T47D (cell line): Measurements from ENCODE around the gene FBXO24.

ENCODE experiments used
- DNase-seq, 2 experiments: peaks; one replicate each; pipeline versions ENCODE4 v3.0.0 to v3.0.0-alpha.2; 2011 to 2012; ENCODE audit warnings: low read depth in 1 of 2, low spot score in 1 of 2
- JUND ChIP-seq: IDR thresholded peaks from 2 replicates; pipeline ENCODE4 v1.6.1; 2012; ENCODE audit warnings: low read depth
- in situ Hi-C: cut with HindIII; loops from 2 replicates; pipeline ENCODE4 v1.10.0; 2016; ENCODE audit warnings: low sequenced_read_pairs, low pct_unique_long_range_greater_than_20kb

FBXO24 gene

DNA sequence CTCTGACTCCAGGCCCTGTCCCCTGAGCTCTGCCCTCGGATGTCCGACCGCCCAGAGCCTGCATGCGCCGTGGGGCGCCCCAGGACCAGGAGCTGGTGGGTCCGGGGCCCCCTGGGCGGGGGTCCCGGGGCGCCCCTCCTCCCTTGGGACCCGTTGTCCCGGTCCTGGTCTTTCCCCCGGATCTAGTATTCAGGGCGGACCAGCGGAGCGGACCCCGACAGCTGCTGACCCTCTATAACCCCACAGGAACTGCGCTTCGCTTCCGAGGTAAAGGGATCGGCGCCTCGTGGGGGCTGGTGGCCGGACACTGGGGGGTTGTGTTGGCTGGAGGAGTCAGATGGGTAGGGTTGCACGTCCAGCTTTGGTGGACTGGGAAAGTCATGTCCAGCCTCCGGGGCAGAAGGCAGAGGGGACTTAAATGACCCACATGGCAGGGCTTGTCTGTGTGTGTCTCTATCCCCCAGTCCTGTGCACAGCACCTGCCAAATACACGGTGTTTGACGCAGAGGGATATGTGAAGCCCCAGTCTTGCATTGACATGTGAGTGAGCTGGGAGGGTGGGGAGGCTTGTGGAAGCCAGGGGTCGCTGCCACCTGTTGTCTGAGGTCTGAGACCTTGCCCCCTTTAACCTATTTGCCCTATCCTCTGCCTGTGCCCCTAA is 26.7 kb downstream of the FBXO24 start:
- in situ Hi-C loops = no loop called here
- DNase-seq = no peak
- TF ChIP-seq JUND = no peak

DNA sequence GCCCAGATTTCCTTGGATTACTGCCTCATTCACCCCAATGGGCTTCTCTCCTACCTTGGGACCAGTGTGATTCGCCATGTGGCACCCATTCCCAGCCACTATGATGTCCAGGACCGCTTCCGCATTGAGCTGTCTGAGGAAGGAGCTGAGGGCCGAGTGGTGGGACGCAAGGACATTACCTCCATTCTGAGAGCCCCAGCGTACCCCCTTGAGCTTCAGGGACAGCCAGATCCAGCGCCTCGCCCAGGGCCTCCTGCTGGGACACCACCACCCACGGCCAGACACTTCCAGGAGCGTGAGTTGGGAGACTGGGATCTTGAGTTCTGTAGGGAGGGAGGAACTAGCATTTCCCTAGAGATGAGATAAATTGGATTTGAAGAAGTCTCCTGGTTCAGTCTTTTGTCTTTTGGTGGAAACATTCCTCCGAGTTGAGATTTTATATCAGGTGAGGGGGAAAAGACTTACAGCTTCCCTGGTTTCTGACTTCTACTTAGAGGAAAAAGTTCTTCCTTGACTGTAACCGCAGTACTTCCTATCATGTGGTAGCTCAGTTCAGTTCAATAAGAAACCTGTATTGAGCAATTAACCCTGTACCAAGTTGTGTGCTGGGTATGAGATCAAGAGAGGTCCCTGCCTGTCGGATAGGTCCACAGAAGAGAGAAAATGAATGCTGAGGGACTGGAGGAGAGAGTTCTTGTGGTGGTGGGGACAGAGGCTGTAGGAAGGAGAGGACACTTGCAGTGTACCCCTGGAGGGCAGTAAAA is 27.5 kb downstream of the FBXO24 start:
- in situ Hi-C loops = no loop called here
- DNase-seq = no peak
- no peak for TF ChIP-seq JUND

DNA sequence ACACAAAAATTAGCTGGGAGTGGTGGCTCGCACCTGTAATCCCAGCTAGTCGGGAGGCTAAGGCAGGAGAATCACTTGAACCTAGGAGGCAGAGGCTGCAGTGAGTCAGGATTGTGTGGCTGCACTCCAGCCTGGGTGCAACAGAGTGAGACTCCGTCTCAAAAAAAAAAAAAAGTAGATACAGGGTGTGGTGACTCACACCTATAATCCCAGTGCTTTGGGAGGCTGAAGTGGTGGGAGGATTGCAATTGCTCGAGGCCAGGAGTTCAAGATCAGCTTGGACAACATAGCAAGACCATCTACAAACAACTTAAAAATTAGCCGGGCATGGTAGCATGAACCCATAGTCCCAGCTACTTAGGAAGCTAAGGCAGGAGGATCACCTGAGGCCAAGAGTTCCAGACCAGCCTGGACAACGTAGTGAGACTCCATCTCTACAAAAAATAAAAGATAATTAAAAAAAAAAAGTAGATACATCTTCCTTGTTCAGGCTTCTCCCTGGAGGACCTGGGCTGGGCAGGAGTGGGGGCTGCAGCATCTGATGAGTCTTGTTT is 28.3 kb downstream of the FBXO24 start:
- no peak for DNase-seq
- TF ChIP-seq JUND = no peak
- in situ Hi-C loops = no loop called here

DNA sequence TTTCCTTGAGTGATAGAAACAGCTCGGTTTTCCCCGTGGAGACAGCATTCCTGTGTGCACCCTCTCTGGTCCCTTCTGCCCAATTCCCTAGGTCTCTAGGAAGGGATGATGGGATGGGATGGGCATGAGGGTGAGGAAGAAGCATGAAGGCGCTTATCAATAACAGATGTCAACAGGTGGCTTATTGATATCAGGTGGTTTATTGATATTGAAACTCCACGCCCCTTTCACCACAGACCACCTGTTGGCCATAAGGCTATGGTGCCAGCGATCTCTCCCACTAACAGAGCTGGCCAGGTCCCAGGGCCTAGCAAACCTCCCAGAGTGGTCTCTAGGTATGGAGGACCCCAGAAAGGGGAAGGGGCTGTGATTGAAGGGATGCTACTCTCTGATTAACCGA is 34.1 kb downstream of the FBXO24 start:
- TF ChIP-seq JUND = no peak

DNA sequence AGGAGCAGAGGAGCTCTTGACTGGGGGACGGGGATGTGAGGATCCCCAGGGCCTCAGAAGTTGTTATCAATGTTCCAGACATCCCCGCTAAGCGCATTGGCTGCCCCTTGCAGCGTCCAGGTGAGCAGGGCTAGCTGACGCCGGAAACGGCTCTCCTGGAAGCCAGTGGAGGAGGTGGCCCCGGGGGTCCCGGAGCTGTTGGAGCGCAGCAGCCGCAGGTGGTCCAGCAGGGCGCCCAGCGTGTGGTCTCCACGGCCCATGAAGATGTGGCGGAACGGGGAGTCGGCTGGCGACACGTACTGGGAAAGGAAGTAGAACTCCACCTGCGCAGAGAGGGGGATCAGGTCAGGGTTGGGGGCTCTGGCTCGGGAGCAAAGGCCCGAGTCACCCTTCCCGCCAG is 34.7 kb downstream of the FBXO24 start:
- no peak for TF ChIP-seq JUND
- DNase-seq = no peak
- in situ Hi-C loops = no loop called here

More for the DNA sequence above, 34.1 kb downstream of the FBXO24 start:
- DNase-seq = no peak
- in situ Hi-C loops = no loop called here

DNA sequence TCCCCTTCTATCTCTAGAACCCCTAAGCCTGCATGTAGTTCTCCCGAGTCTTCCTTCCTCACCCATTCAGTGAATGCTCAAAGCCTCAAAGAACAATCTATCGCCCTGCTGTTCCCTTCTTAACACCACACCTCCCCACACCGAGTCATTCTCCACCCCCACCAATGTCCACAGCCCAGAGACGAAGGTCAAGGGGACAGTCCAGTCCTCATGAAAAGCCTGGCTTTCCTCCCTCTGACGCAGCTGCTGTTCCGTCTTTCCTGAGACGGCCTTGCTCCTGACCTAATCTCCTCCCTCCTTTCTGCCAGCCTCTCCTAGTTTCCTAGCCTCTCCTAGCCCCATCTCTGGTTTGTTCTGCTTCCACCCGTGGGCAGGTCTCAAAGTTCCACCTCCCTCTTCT is 35.4 kb downstream of the FBXO24 start:
- no peak for TF ChIP-seq JUND
- in situ Hi-C loops = no loop called here
- DNase-seq = no peak

DNA sequence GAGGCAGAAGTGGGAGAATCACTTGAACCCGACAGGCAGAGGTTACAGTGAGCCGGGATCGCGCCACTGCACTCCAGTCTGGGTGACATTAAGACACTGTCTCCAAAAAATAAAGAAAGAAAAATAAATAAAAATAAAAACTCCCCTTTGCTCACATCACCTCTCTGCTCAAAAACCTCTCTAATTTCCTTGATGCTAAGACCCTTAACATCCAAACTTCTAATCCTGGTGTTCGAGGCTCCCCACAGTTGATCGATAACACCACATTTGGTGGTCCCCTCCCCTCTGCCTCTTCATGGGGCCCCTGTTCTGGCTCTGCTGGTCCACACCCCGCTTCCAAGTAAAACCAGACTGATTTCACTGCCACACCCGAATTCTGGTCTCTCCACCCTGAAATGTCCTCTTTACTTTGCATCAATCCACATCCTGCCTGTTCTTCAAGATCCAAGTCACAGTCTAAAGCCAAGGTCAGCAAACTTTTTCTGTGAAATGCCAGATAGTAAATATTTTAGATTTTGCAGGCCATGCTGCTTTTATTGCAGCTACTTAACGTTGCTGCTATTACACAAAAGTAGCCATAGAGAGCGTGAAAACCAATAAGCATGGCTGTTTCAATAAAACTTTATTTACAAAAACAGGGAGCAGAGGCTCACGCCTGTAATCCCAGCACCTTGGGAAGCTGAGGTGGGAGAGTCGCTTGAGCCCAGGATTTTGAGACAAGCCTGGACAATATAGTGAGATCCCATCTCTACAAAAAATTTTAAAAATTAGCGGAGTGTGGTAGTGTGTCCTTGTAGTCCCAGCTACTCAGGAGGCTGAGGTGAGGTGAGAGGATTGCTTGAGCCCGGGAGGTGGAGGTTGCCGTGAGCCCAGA is 38.1 kb downstream of the FBXO24 start:
- in situ Hi-C loops = no loop called here

DNA sequence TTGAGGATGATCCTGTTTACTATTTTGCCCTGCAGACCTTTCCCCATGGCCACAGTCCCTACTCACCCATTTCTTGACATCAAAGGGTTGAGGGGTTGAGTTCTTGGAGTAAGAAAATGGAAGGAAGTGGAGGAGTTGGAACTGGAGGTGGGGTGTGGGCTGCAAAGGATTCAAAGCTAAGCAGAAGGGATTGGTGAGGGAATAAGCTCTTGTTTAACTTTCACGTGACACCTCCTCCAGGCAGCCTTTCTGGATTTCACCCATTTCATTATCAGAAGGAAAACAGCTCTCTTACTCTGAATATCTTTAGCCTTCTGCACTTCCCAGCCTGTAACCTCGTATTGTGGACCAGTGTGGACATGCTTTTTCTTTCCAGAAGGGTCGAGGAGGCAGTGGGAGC is 39.9 kb downstream of the FBXO24 start:
- DNase-seq = no peak
- TF ChIP-seq JUND = no peak
- in situ Hi-C loops = no loop called here

More for the DNA sequence above, 38.1 kb downstream of the FBXO24 start:
- no peak for TF ChIP-seq JUND
- no peak for DNase-seq

DNA sequence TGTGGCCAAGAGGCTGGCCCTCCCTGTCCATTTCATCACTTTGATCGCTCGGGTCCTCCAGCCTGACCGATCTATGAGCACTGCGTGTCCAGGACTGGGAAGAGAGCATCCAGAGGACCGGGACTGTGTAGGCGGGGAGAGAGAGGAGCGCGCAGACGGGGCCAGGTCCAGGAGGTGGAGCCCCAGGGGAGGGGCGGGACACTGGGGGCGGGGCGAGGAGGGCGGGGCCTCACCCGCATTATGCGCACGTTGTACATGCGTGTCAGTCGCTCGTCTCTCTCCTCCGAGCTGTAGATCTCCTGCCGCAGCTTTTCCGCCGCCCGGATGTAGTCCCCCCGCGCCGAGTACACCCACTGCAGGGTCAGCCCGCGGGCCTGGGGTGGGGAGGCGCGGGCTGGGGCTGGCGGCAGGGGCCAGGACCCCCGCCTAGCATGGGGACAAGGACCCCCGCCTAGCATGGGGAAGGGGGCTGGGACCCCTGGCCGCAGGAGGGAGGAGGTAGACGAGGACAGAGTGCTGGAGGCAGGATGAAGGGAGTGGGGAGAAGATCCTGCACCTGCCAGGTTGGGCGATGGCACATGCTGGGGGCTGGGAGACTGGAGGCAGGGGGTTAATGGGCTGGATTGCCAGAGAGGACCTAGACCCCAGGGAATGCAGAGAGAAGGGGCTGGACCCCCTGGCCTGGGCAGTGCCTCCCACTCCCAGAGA is 40.6 kb downstream of the FBXO24 start:
- in situ Hi-C loops = no loop called here
- DNase-seq = peak; percentile 88 to 95
- TF ChIP-seq JUND = no peak

DNA sequence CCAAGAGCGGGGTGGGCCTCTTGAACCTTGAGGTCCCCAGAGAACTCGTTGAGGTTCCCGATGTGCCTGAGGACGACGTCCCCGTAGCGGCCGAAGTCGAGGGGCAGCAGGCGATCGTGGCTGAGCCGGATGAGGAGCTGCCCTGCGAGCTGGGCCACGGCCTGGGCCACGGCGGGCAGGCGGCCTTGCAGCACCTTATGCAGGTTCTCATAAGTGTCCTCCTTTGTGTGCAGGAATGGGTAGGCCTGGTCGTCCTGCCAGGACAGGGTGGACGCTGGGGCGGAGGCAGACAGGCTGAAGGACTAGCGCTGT is 41.1 kb downstream of the FBXO24 start:
- in situ Hi-C loops = no loop called here
- TF ChIP-seq JUND = no peak
- no peak for DNase-seq

DNA sequence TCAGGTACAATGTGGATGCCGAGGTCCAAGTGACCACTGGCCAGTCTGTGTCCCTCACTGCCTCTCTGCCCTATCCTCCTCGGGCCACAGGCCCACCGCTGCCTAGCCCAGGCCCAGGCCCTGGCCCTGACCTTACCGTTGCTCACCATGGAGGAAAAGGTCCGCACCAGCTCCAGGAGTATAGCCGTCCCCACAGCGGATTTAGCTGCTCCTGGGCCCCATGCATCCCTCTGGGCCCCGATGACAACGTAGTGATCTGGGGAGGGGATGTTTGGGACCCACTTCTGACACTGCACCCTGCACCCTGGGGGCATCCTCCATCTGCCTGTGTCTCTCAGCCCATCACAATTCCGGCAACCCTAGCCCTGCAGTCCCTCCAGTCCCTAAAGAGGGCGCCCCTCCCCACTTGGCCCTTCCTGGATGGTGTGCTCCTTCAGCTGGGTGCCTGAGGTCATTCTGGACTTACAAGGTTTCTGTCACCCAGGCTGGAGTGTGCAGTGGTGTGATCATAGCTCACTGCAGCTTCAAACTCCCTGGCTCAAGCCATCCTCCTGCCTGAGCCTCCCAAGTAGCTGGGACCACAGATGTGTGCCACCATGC is 43.1 kb downstream of the FBXO24 start:
- TF ChIP-seq JUND = no peak
- DNase-seq = peak in 1 of 2 experiments; percentile 78
- in situ Hi-C loops = no loop called here

DNA sequence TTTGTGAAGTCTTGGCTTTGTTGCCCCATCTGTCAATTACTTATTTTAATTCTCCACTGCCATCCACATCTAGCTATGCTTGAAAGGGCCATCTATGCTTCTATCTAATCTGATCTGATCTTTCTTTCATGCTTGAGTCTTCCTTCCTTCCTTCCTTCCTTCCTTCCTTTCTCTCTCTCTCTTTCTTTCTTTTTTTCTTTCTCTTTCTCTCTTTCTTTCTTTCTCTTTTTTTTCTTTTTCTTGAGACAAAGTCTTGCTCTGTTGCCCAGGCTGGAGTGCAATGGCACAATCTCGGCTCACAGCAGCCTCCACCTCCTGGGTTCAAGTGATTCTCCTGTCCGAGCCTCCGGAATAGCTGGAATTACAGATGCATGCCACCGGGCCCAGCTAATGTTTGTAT is 43.9 kb downstream of the FBXO24 start:
- DNase-seq = no peak
- in situ Hi-C loops = no loop called here

More for the DNA sequence above, 43.9 kb downstream of the FBXO24 start:
- TF ChIP-seq JUND = no peak
